Measurements from ENCODE around the gene CADPS. TPM values are rescaled to one million over a fixed set of nuclear protein-coding genes. Genes with fewer than 3 reads are reported as not detected.
A peak's percentile ranks its signal among the peaks of the same experiment; 100 is the strongest.

Gene CADPS
- total and polyA plus RNA-seq, 5 donors from 2014 or later: not detected

GRCh38 chr3:62777674-62778073 lies 97.5 kb downstream of the CADPS start:
- Histone ChIP-seq H3K4me3 (ENCODE audit: low read depth, low read length) (no peak overlapping the region), H3K27ac (ENCODE audit: insufficient read depth, low read length, poor library complexity, severe bottlenecking) (no peak overlapping the region), H3K36me3 (ENCODE audit: control insufficient read depth, insufficient read depth, low read length) (no peaks in the 10 kb centered on the region), H3K27me3 (ENCODE audit: control insufficient read depth, insufficient read depth, low read length) (no peaks in the 10 kb centered on the region), H3K9me3 (ENCODE audit: control insufficient read depth in 2 of 2, low read length in 2 of 2) (no peaks in the 10 kb centered on the region), H3K4me1 (ENCODE audit: control insufficient read depth, insufficient read depth, low read length, poor library complexity, severe bottlenecking) (no peaks in the 10 kb centered on the region)
- no peak overlapping the region for H3K4me3 Mint-ChIP-seq
- H3K27ac Mint-ChIP-seq: no peak overlapping the region
- DNase-seq: no peak
- no peak for ATAC-seq (ENCODE audit: low read depth in 2 of 2)
- H3K9me3 Mint-ChIP-seq: peaks cover 0 to 11% (median 2%) of the 10 kb centered on the region in 7 donors
- no peaks in the 10 kb centered on the region for H3K36me3 Mint-ChIP-seq
- no peaks in the 10 kb centered on the region for H3K27me3 Mint-ChIP-seq
- no peaks in the 10 kb centered on the region for H3K4me1 Mint-ChIP-seq

- Histone ChIP-seq H3K27ac (ENCODE audit: insufficient read depth, low read length, poor library complexity, severe bottlenecking) (no peak overlapping the region), H3K27me3 (ENCODE audit: control insufficient read depth, insufficient read depth, low read length) (no peaks in the 10 kb centered on the region), H3K9me3 (ENCODE audit: control insufficient read depth in 2 of 2, low read length in 2 of 2) (no peaks in the 10 kb centered on the region), H3K4me1 (ENCODE audit: control insufficient read depth, insufficient read depth, low read length, poor library complexity, severe bottlenecking) (no peaks in the 10 kb centered on the region), H3K36me3 (ENCODE audit: control insufficient read depth, insufficient read depth, low read length) (no peaks in the 10 kb centered on the region), H3K4me3 (ENCODE audit: low read depth, low read length) (no peak overlapping the region)
- H3K27me3 Mint-ChIP-seq: no peaks in the 10 kb centered on the region
- ATAC-seq (ENCODE audit: low read depth in 2 of 2) (no peak), DNase-seq (no peak)
- H3K4me3 Mint-ChIP-seq: no peak overlapping the region
- H3K4me1 Mint-ChIP-seq: no peaks in the 10 kb centered on the region
- H3K27ac Mint-ChIP-seq: no peak overlapping the region
- no peaks in the 10 kb centered on the region for H3K36me3 Mint-ChIP-seq
- peaks cover 0 to 7% (median 2%) of the 10 kb centered on the region in 7 donors for H3K9me3 Mint-ChIP-seq
These were observed 98.1 kb downstream of the CADPS start for GRCh38 chr3:62777130-62777529.

GRCh38 chr3:62774221-62774620 lies 101.0 kb downstream of the CADPS start:
- Histone ChIP-seq H3K4me3 (ENCODE audit: low read depth, low read length) (no peak overlapping the region), H3K27me3 (ENCODE audit: control insufficient read depth, insufficient read depth, low read length) (no peaks in the 10 kb centered on the region), H3K36me3 (ENCODE audit: control insufficient read depth, insufficient read depth, low read length) (no peaks in the 10 kb centered on the region), H3K27ac (ENCODE audit: insufficient read depth, low read length, poor library complexity, severe bottlenecking) (no peak overlapping the region), H3K4me1 (ENCODE audit: control insufficient read depth, insufficient read depth, low read length, poor library complexity, severe bottlenecking) (no peaks in the 10 kb centered on the region), H3K9me3 (ENCODE audit: control insufficient read depth in 2 of 2, low read length in 2 of 2) (no peaks in the 10 kb centered on the region)
- DNase-seq: no peak
- Mint-ChIP-seq H3K27me3 (no peaks in the 10 kb centered on the region), H3K27ac (no peak overlapping the region), H3K36me3 (no peaks in the 10 kb centered on the region), H3K4me3 (no peak overlapping the region), H3K9me3 (peaks cover 0 to 7% (median 3%) of the 10 kb centered on the region in 7 donors), H3K4me1 (no peaks in the 10 kb centered on the region)
- ATAC-seq (ENCODE audit: low read depth in 2 of 2): no peak

DNA sequence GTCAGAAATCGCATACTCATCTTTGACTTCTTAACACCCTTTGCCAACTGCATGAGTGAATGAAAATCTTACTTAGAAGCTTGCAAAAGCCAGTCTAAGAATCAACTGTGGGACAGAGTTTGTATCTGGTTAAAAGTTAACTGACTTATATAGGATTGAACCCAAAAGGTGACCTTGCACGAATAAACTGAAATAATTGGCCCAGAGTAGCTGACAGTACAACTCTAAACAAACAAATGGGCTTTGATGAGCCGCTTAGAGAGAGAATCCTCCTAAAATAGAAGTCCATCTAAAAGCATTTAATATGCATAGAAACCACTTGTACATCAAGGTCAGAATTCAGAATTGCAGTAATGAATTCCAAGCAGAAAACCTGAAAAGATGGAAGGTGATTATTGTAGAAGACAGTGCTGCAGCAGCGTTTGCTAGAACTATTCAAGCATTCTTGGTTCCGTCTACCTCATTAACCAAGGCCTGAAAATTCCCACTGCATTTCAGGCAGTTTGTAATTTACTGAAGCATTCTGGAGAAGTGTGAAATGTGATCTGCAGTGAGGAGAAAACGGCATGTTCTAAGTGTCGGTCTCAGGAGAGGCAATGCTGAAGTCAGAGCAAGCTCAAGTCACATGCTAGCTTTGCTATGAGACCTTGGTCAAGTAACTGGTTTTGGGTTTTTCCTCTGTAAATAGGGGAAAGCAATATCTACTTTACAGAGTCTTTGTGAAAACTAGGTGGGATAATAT lies 103.7 kb downstream of the CADPS start:
- no peak for DNase-seq
- ATAC-seq (ENCODE audit: low read depth in 2 of 2): no peak
- no peaks in the 10 kb centered on the region for H3K27me3 Mint-ChIP-seq
- H3K36me3 Mint-ChIP-seq: no peaks in the 10 kb centered on the region
- no peaks in the 10 kb centered on the region for H3K36me3 ChIP-seq (ENCODE audit: control insufficient read depth, insufficient read depth, low read length)
- peaks cover 0 to 7% (median 2%) of the 10 kb centered on the region in 7 donors for H3K9me3 Mint-ChIP-seq
- no peak overlapping the region for H3K27ac ChIP-seq (ENCODE audit: insufficient read depth, low read length, poor library complexity, severe bottlenecking)
- H3K4me3 ChIP-seq (ENCODE audit: low read depth, low read length): no peak overlapping the region
- no peaks in the 10 kb centered on the region for H3K4me1 Mint-ChIP-seq
- H3K4me3 Mint-ChIP-seq: no peak overlapping the region
- no peaks in the 10 kb centered on the region for H3K27me3 ChIP-seq (ENCODE audit: control insufficient read depth, insufficient read depth, low read length)
- H3K27ac Mint-ChIP-seq: no peak overlapping the region
- no peaks in the 10 kb centered on the region for H3K4me1 ChIP-seq (ENCODE audit: control insufficient read depth, insufficient read depth, low read length, poor library complexity, severe bottlenecking)
- H3K9me3 ChIP-seq (ENCODE audit: control insufficient read depth in 2 of 2, low read length in 2 of 2): no peaks in the 10 kb centered on the region

DNA sequence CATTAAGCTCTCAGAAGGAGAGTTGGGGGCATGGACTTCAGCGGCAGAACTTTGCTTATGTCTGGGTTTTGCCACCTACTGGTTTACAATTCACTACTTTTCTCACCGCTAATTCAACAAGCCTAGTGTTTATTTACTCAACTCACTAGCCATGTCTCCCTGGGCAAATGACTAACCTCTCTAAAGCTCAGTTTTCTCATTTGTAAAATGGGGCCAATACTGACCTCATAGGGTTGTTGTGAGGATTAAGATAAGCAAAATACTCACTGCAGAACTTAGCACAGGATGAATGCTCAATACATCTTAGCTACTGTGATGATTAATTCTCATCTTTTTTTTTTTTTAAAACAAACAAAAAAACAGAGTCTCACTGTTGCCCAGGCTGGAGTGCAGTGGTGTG lies 106.3 kb downstream of the CADPS start:
- H3K27ac Mint-ChIP-seq: no peak overlapping the region
- H3K27me3 Mint-ChIP-seq: no peaks in the 10 kb centered on the region
- no peak for ATAC-seq (ENCODE audit: low read depth in 2 of 2)

GRCh38 chr3:62761711-62762110 lies 113.5 kb downstream of the CADPS start:
- no peak overlapping the region for H3K4me3 ChIP-seq (ENCODE audit: low read depth, low read length)
- no peak overlapping the region for H3K4me3 Mint-ChIP-seq
- H3K4me1 Mint-ChIP-seq: no peaks in the 10 kb centered on the region
- no peaks in the 10 kb centered on the region for H3K27me3 Mint-ChIP-seq
- no peaks in the 10 kb centered on the region for H3K4me1 ChIP-seq (ENCODE audit: control insufficient read depth, insufficient read depth, low read length, poor library complexity, severe bottlenecking)
- no peak overlapping the region for H3K27ac Mint-ChIP-seq
- DNase-seq (no peak), ATAC-seq (ENCODE audit: low read depth in 2 of 2) (no peak)
- H3K9me3 ChIP-seq (ENCODE audit: control insufficient read depth in 2 of 2, low read length in 2 of 2): no peaks in the 10 kb centered on the region
- no peaks in the 10 kb centered on the region for H3K27me3 ChIP-seq (ENCODE audit: control insufficient read depth, insufficient read depth, low read length)
- H3K9me3 Mint-ChIP-seq: peaks cover 0 to 10% (median 3%) of the 10 kb centered on the region in 7 donors
- no peak overlapping the region for H3K27ac ChIP-seq (ENCODE audit: insufficient read depth, low read length, poor library complexity, severe bottlenecking)
- H3K36me3 Mint-ChIP-seq: no peaks in the 10 kb centered on the region
- H3K36me3 ChIP-seq (ENCODE audit: control insufficient read depth, insufficient read depth, low read length): no peaks in the 10 kb centered on the region

More for the DNA sequence above, 106.3 kb downstream of the CADPS start:
- no peaks in the 10 kb centered on the region for H3K27me3 ChIP-seq (ENCODE audit: control insufficient read depth, insufficient read depth, low read length)
- no peak for DNase-seq
- Mint-ChIP-seq H3K4me3 (no peak overlapping the region), H3K4me1 (no peaks in the 10 kb centered on the region), H3K9me3 (peaks cover 0 to 5% (median 0%) of the 10 kb centered on the region in 7 donors), H3K36me3 (no peaks in the 10 kb centered on the region)
- no peak overlapping the region for H3K4me3 ChIP-seq (ENCODE audit: low read depth, low read length)
- H3K27ac ChIP-seq (ENCODE audit: insufficient read depth, low read length, poor library complexity, severe bottlenecking): no peak overlapping the region
- H3K4me1 ChIP-seq (ENCODE audit: control insufficient read depth, insufficient read depth, low read length, poor library complexity, severe bottlenecking): no peaks in the 10 kb centered on the region
- no peaks in the 10 kb centered on the region for H3K9me3 ChIP-seq (ENCODE audit: control insufficient read depth in 2 of 2, low read length in 2 of 2)
- no peaks in the 10 kb centered on the region for H3K36me3 ChIP-seq (ENCODE audit: control insufficient read depth, insufficient read depth, low read length)

DNA sequence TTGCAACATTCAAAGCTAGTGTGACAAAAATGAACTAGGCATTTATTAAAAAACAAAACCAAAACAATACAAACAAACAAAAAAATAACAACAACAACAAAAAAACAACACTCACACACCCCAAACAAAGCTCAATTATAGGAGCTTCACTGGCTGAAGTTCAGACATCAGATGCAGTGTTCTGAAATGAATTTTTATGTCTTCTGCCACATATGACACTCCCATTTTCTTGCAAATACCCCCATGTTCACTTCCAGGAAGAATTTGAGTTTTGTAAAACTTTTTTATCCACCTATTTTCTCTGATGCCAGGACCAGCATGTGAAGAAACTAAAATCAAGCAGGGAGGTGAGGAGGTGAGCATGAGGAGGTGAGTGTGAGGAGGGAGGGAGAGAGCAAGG lies 113.9 kb downstream of the CADPS start:
- no peaks in the 10 kb centered on the region for H3K9me3 ChIP-seq (ENCODE audit: control insufficient read depth in 2 of 2, low read length in 2 of 2)
- peaks cover 0 to 10% (median 3%) of the 10 kb centered on the region in 7 donors for H3K9me3 Mint-ChIP-seq
- H3K27ac Mint-ChIP-seq: peak overlapping the region in 1 of 3 donors; percentile 60
- H3K4me1 ChIP-seq (ENCODE audit: control insufficient read depth, insufficient read depth, low read length, poor library complexity, severe bottlenecking): no peaks in the 10 kb centered on the region
- no peak for DNase-seq
- H3K27ac ChIP-seq (ENCODE audit: insufficient read depth, low read length, poor library complexity, severe bottlenecking): no peak overlapping the region
- no peak overlapping the region for H3K4me3 ChIP-seq (ENCODE audit: low read depth, low read length)
- no peaks in the 10 kb centered on the region for H3K36me3 Mint-ChIP-seq
- ATAC-seq (ENCODE audit: low read depth in 2 of 2): no peak
- no peaks in the 10 kb centered on the region for H3K4me1 Mint-ChIP-seq
- H3K27me3 ChIP-seq (ENCODE audit: control insufficient read depth, insufficient read depth, low read length): no peaks in the 10 kb centered on the region
- no peaks in the 10 kb centered on the region for H3K27me3 Mint-ChIP-seq
- H3K4me3 Mint-ChIP-seq: no peak overlapping the region
- no peaks in the 10 kb centered on the region for H3K36me3 ChIP-seq (ENCODE audit: control insufficient read depth, insufficient read depth, low read length)

Data from CD4-positive, CD25-positive, alpha-beta regulatory T cell (primary cell).